Astrocyte (in vitro differentiated cells and primary cell): ENCODE results near the gene ERBB2. TPM values are rescaled to one million over a fixed set of nuclear protein-coding genes. Genes with fewer than 3 reads are reported as not detected.
"Not testable (repeated sequence)": the region's sequence is repeated elsewhere in the genome, so short reads cannot be mapped to it uniquely, and the experiment has no call there.

Source experiments
- DNase-seq: peaks from one replicate; pipeline ENCODE4 v3.0.0-alpha.2; 2010; ENCODE audit warnings: low read depth
- FAIRE-seq: peaks from 2 replicates; lab custom pipeline; 2011; peaks lifted over from hg19 to GRCh38; lab: Jason Lieb, UNC
- H2AFZ ChIP-seq: 2 replicates; pipeline ENCODE4 v1.6.0; 2012; ENCODE audit warnings: low read depth, low read length, inconsistent platforms
- H3K27ac ChIP-seq: 2 replicates; pipeline ENCODE4 v1.5.1; 2011; ENCODE audit warnings: low read depth, low read length, inconsistent platforms
- H3K27me3 ChIP-seq: 2 replicates; pipeline ENCODE4 v1.6.0; 2011; ENCODE audit warnings: low read length, inconsistent platforms; ENCODE audit not compliant: insufficient read depth
- H3K36me3 ChIP-seq: 2 replicates; pipeline ENCODE4 v1.5.1; 2011; ENCODE audit warnings: low read length, inconsistent platforms; ENCODE audit not compliant: insufficient read depth
- H3K4me1 ChIP-seq: 2 replicates; pipeline ENCODE4 v1.5.1; 2011; ENCODE audit warnings: low read length, inconsistent platforms; ENCODE audit not compliant: insufficient read depth
- H3K4me2 ChIP-seq: 2 replicates; pipeline ENCODE4 v1.6.0; 2012; ENCODE audit warnings: low read length, inconsistent platforms
- H3K4me3 ChIP-seq: 2 replicates; pipeline ENCODE4 v1.5.1; 2011; ENCODE audit warnings: low read depth, mild to moderate bottlenecking, low read length, inconsistent platforms; ENCODE audit not compliant: insufficient read depth
- H3K79me2 ChIP-seq: 2 replicates; pipeline ENCODE4 v1.6.0; 2012; ENCODE audit warnings: mild to moderate bottlenecking, low read length, inconsistent platforms; ENCODE audit not compliant: insufficient read depth
- H3K9ac ChIP-seq: 2 replicates; pipeline ENCODE4 v1.6.0; 2012; ENCODE audit warnings: mild to moderate bottlenecking, low read length, inconsistent platforms
- H3K9me3 ChIP-seq: 2 replicates; pipeline ENCODE4 v1.5.1; 2012; ENCODE audit warnings: low read depth, mild to moderate bottlenecking, low read length, inconsistent platforms; ENCODE audit not compliant: insufficient read depth
- H4K20me1 ChIP-seq: 2 replicates; pipeline ENCODE4 v1.6.0; 2012; ENCODE audit warnings: low read length, inconsistent platforms; ENCODE audit not compliant: insufficient read depth
- H3K27ac Mint-ChIP-seq: one replicate; pipeline ENCODE4 v1.8.0; 2021; ENCODE audit warnings: mild to moderate bottlenecking, mixed read lengths; ENCODE audit not compliant: unreplicated experiment
- H3K27me3 Mint-ChIP-seq: one replicate; pipeline ENCODE4 v1.8.0; 2021; ENCODE audit warnings: low read depth, mixed read lengths; ENCODE audit not compliant: unreplicated experiment
- H3K36me3 Mint-ChIP-seq: one replicate; pipeline ENCODE4 v1.8.0; 2021; ENCODE audit warnings: low read depth, mixed read lengths; ENCODE audit not compliant: unreplicated experiment
- H3K4me1 Mint-ChIP-seq: one replicate; pipeline ENCODE4 v1.8.0; 2021; ENCODE audit warnings: low read depth, mixed read lengths; ENCODE audit not compliant: unreplicated experiment
- H3K4me3 Mint-ChIP-seq: one replicate; pipeline ENCODE4 v1.8.0; 2021; ENCODE audit warnings: mild to moderate bottlenecking, moderate library complexity, mixed read lengths; ENCODE audit not compliant: unreplicated experiment
- H3K9me3 Mint-ChIP-seq: one replicate; pipeline ENCODE4 v1.8.0; 2021; ENCODE audit warnings: mild to moderate bottlenecking, mixed read lengths; ENCODE audit not compliant: unreplicated experiment
- EZH2 ChIP-seq: IDR thresholded peaks from 2 replicates; pipeline ENCODE4 v1.6.1; 2012; ENCODE audit warnings: mild to moderate bottlenecking, low read length, inconsistent platforms; ENCODE audit not compliant: insufficient read depth
- total RNA-seq: library from RNA; stranded (reverse); gene quantifications from 2 replicates; pipeline ENCODE4 v1.2.1, GENCODE V29; 2021
- TF ChIP-seq, protein P1 (sequence below): IDR thresholded peaks from 2 replicates; pipeline ENCODE4 v1.5.1; 2011; ENCODE audit warnings: low read depth, mild to moderate bottlenecking, inconsistent platforms, low read length, moderate library complexity; ENCODE audit not compliant: insufficient read depth

Gene ERBB2
- total RNA-seq, 1 donor from 2014 or later, result 64.0 TPM

DNA sequence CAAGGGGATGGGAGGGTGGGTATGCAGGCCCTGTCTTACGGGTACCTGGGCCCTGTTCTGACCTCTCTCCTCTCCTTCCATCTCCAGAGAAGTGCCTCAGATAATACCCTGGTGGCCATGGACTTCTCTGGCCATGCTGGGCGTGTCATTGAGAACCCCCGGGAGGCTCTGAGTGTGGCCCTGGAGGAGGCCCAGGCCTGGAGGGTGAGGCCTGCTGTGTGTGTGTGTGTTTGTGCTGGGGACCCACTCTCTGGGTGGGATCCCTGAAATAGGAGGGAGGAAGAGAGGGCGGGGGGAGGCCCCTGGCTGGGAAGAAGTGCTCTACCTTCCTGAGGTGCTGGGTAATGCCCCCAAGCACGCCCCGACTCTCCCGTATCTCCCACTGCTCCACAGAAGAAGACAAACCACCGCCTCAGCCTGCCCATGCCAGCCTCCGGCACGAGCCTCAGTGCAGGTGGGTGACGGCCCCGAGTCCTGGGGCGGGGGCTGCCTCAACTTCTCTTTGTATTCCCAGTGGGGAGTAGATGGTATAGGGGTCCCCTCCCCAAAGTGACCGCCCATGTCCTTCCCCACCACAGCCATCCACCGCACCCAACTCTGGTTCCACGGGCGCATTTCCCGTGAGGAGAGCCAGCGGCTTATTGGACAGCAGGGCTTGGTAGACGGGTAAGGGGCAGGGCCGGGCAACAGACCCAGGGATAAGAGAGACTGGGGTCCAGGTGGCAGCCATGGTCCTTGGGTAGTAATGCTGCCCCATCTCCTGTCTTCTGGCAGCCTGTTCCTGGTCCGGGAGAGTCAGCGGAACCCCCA, 45.7 kb downstream of the ERBB2 start:
- Histone ChIP-seq H3K4me2 (no peak overlapping the region), H3K4me3 (no peak overlapping the region), H3K9me3 (no peaks in the 10 kb centered on the region), H3K27ac (no peak overlapping the region), H3K79me2 (no peaks in the 10 kb centered on the region), H4K20me1 (no peaks in the 10 kb centered on the region), H3K36me3 (no peaks in the 10 kb centered on the region), H2AFZ (no peak overlapping the region), H3K9ac (no peak overlapping the region), H3K4me1 (peaks cover 9% of the 10 kb centered on the region), H3K27me3 (no peaks in the 10 kb centered on the region)
- H3K9me3 Mint-ChIP-seq, result no peaks in the 10 kb centered on the region
- FAIRE-seq (no peak), DNase-seq (no peak)
- peaks cover 5% of the 10 kb centered on the region for H3K4me1 Mint-ChIP-seq
- H3K27me3 Mint-ChIP-seq, result peaks cover 11% of the 10 kb centered on the region
- H3K4me3 Mint-ChIP-seq, result no peak overlapping the region
- H3K36me3 Mint-ChIP-seq, result no peaks in the 10 kb centered on the region
- TF ChIP-seq, protein P1, sequence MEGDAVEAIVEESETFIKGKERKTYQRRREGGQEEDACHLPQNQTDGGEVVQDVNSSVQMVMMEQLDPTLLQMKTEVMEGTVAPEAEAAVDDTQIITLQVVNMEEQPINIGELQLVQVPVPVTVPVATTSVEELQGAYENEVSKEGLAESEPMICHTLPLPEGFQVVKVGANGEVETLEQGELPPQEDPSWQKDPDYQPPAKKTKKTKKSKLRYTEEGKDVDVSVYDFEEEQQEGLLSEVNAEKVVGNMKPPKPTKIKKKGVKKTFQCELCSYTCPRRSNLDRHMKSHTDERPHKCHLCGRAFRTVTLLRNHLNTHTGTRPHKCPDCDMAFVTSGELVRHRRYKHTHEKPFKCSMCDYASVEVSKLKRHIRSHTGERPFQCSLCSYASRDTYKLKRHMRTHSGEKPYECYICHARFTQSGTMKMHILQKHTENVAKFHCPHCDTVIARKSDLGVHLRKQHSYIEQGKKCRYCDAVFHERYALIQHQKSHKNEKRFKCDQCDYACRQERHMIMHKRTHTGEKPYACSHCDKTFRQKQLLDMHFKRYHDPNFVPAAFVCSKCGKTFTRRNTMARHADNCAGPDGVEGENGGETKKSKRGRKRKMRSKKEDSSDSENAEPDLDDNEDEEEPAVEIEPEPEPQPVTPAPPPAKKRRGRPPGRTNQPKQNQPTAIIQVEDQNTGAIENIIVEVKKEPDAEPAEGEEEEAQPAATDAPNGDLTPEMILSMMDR, result no peak
- no peak for TF ChIP-seq EZH2
- H3K27ac Mint-ChIP-seq, result no peak overlapping the region

DNA sequence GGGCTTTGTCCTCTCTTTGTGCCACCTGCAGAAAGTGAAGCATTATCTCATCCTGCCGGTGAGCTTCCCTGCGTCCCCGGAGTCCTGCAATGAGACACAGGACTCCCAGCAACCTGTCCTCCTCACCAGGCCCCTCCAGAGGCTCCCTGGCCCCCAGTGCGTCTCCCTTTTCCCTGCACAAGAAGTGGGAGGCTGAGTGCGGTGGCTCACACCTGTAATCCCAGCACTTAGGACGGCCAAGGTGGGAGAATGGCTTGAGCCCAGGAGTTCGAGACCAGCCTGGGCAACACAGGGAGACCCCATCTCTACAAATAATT, 46.2 kb downstream of the ERBB2 start:
- Histone ChIP-seq H3K9me3 (no peaks in the 10 kb centered on the region), H3K9ac (no peak overlapping the region), H4K20me1 (no peaks in the 10 kb centered on the region), H3K4me1 (peaks cover 4% of the 10 kb centered on the region), H3K4me2 (no peak overlapping the region), H3K4me3 (no peak overlapping the region), H3K27ac (no peak overlapping the region), H2AFZ (no peak overlapping the region), H3K79me2 (no peaks in the 10 kb centered on the region), H3K27me3 (no peaks in the 10 kb centered on the region), H3K36me3 (no peaks in the 10 kb centered on the region)
- H3K4me3 Mint-ChIP-seq, result no peak overlapping the region
- H3K4me1 Mint-ChIP-seq, result peaks cover 2% of the 10 kb centered on the region
- no peak for TF ChIP-seq EZH2
- TF ChIP-seq, protein P1, result no peak
- no peaks in the 10 kb centered on the region for H3K9me3 Mint-ChIP-seq
- no peak for DNase-seq
- H3K27me3 Mint-ChIP-seq, result peaks cover 11% of the 10 kb centered on the region
- no peak for FAIRE-seq
- H3K36me3 Mint-ChIP-seq, result no peaks in the 10 kb centered on the region
- H3K27ac Mint-ChIP-seq, result no peak overlapping the region

DNA sequence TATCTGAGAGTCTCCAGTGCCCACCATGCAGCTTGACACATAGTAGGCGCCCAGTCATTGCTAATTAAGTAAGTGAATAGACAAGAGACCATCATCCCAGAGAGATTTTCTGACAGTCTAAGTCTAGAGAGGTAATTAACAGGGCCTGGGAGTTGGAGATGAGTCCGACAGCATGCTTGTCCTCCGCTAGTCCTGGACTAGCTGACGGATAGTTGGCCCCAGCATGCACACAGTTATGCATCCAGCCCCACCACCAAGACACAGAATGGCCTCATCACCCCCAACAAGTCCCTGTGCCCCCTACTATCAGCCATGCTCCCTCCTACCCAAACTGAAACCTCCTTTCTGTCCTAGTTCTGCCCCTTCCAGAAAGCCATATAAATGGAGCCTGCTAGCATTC, 47.9 kb downstream of the ERBB2 start:
- H3K9me3 Mint-ChIP-seq, result no peaks in the 10 kb centered on the region
- Histone ChIP-seq H3K79me2 (no peaks in the 10 kb centered on the region), H3K27me3 (no peaks in the 10 kb centered on the region), H3K4me2 (no peak overlapping the region), H3K4me1 (no peaks in the 10 kb centered on the region), H3K27ac (no peak overlapping the region), H3K36me3 (no peaks in the 10 kb centered on the region), H3K4me3 (no peak overlapping the region), H4K20me1 (no peaks in the 10 kb centered on the region), H2AFZ (no peak overlapping the region), H3K9me3 (no peaks in the 10 kb centered on the region), H3K9ac (no peak overlapping the region)
- peaks cover 5% of the 10 kb centered on the region for H3K4me1 Mint-ChIP-seq
- TF ChIP-seq EZH2, result no peak
- TF ChIP-seq, protein P1, result no peak
- peaks cover 11% of the 10 kb centered on the region for H3K27me3 Mint-ChIP-seq
- DNase-seq, result no peak
- FAIRE-seq, result no peak
- peak overlapping the region; percentile 1 for H3K27ac Mint-ChIP-seq
- H3K36me3 Mint-ChIP-seq, result no peaks in the 10 kb centered on the region
- no peak overlapping the region for H3K4me3 Mint-ChIP-seq

DNA sequence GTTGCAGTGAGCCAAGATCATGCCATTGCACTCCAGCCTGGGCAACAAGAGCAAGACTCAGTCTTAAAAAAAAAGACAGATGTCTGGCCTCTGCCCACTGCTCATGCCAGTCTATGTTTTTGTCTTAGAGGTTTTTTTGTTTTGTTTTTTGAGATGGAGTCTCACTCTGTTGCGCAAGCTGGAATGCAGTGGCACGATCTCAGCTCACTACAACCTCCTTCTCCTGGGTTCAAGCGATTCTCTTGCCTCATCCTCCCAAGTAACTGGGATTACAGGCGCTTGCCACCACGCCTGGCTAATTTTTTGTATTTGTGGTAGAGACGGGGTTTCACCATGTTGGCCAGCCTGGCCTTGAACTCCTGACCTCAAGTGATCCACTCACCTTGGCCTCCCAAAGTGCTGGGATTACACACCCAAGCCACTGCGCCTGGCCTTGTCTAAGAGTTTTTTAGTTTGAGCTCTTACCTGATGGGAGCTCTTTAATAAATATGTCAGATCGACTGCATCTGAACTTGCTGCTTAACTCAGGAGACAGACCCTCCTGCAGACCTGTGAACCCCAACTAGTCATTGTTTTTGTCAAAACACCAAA, 48.7 kb downstream of the ERBB2 start:
- not testable (repeated sequence) for H3K4me3 ChIP-seq, H3K27ac Mint-ChIP-seq, FAIRE-seq

More for the DNA sequence above, 48.7 kb downstream of the ERBB2 start:
- not testable (repeated sequence) for H3K9ac ChIP-seq, H3K36me3 ChIP-seq, H3K4me1 ChIP-seq, H3K36me3 Mint-ChIP-seq, H3K27me3 Mint-ChIP-seq, H4K20me1 ChIP-seq, H3K27ac ChIP-seq, H3K4me2 ChIP-seq, H3K27me3 ChIP-seq, H2AFZ ChIP-seq, H3K9me3 Mint-ChIP-seq, H3K4me3 Mint-ChIP-seq, H3K79me2 ChIP-seq, H3K4me1 Mint-ChIP-seq, H3K9me3 ChIP-seq, DNase-seq
